ENCODE results near the gene UTP18.
"Not testable (repeated sequence)": the region's sequence is repeated elsewhere in the genome, so short reads cannot be mapped to it uniquely, and the experiment has no call there.

The UTP18 gene

DNA sequence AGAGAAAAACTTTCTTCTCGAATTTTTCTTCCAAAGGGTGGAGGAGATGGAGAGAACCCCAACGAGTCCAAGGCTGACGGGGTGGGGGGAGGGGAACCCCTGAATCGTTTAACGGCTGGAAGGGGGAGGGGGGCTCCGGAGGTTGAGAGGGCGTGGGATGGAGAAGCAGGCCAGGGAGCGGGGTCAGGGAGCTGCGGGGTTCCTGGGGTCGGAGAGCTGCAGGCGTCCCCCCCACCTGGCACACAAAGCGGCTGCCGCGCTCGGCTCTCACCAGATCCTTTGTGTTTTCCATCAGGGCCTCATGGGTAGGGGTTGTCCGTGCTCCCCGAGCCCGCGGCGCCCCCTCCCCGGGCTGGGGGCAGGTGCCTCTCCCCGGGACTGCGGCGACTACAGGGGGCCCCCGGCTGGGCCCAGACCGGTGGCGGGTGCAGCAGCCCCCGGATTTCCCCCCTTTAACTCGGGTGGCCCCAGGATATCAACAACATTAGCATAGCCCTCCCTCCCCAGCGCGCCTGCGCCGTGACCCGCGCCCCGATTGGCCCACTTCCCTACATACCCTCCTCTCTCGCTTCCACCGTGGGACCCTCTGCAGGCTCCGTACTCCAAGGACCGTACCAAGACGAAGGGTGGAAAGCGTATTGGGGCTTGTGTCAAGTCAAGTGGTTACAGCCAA is 646 bp upstream of the UTP18 start, which contains the start of gene MBTD1:
Gene MBTD1, minus strand, starts transcription at position 486 of the 673 bp plus-strand sequence. CDS start 34,888 bp downstream, outside the sequence.
- DNase-seq: peak; percentile 94

GRCh38 chr17:51261024-51261963 is 948 bp downstream of the UTP18 start:
- no peak for DNase-seq

DNA sequence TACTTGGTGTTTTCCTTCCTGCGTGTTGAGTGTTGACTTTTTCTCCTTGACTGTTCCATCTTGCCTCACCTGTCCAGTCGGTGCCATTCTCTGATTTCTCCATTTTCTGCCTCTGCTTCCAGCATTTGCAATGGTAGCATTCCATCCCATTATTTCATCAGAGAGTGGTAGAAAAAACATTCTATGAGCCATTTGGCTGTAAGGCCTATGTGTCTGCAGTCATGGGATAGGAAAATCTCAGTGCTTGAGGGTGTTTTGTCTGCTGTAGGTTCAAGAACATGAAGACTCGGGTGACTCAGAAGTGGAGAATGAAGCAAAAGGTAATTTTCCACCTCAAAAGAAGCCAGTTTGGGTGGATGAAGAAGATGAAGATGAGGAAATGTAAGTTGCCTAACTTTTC is 2.7 kb downstream of the UTP18 start:
- no peak for DNase-seq

- not testable (repeated sequence) for DNase-seq
Measured at GRCh38 chr17:51264466-51264865, 4.1 kb downstream of the UTP18 start.

DNA sequence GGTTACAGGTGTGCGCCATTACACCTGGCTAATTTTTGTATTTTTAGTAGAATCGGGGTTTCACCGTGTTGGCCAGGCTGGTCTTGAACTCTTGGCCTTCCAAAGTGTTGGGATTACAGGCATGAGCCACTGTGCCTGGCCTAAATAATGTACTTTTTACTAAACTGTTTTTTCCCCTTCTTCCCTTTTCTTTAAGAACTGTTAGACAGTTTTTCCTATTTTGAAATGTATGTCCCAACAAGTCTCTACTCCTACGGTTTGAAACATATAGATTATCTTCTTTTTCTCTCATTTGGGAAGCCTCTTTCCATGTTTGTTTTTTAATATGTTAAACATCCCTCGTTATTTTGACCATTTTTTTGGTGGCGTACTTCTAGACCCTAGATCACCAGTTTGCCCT is 9.6 kb downstream of the UTP18 start:
- DNase-seq: no peak

DNA sequence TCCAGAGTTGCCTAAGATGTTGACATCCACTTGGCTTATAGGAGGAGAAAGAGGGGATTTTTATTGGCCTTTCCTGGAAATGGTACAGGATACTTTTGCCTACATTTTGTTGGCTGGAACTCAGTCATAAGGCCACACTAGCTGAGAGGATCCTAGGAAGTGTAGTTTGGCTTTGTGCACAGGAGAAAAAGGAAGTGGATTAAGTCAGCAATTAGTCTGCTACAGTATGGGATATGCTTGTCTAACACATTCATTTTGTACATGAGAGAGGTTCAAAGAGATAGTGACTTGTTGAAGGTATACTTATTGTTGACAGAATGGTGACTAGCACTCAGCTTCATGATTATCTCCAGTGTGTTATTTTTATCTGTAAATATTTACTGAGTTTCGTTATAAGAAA is 10.3 kb downstream of the UTP18 start:
- no peak for DNase-seq

GRCh38 chr17:51272812-51273211 is 12.5 kb downstream of the UTP18 start:
- no peak for DNase-seq

DNA sequence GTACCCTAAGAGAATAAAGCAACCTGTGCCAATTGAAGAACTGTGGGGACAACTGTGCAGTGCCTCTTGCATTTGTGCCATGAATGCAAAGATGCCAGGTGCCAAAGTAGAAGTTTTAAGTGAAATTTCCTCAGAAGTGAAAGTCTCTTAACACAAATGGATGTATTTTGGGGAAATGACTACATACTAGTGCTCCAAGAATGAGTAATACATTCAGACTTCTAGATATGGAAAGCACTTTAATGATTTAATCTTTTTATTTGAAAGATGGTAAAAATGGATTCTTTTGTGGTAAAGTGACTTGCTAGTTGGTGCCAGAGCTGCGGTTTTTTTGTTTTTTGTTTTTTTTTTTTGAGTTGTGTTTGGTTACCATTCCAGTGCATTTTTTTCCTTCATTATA is 15.0 kb downstream of the UTP18 start:
- DNase-seq: no peak

DNA sequence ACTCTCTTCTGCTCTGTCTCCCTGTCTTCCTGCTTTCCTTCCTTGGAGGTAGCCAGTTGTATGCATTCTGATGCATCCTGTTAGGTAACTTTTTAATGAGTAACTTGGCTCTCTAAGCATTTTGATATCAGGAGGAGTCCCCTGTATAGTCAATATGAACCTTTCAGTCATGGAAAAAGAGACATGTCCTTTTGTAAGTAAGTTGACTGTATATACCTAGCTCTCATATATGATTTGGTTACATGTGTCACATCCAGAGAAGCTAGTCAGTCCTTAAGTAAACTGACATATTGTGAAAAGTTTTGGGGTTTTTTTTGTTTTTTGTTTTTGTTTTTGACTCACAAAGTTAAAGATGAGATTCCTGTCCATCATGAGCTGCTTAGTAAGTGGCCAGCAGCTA is 18.8 kb downstream of the UTP18 start:
- DNase-seq: no peak

- DNase-seq: no peak
Measured at GRCh38 chr17:51287412-51287811, 27.1 kb downstream of the UTP18 start.

GRCh38 chr17:51289696-51290111 is 29.4 kb downstream of the UTP18 start:
- no peak for DNase-seq

GRCh38 chr17:51294338-51294737 is 34.0 kb downstream of the UTP18 start:
- DNase-seq: not testable (repeated sequence)

GRCh38 chr17:51298508-51299371 is 38.4 kb downstream of the UTP18 start:
- DNase-seq: no peak

DNA sequence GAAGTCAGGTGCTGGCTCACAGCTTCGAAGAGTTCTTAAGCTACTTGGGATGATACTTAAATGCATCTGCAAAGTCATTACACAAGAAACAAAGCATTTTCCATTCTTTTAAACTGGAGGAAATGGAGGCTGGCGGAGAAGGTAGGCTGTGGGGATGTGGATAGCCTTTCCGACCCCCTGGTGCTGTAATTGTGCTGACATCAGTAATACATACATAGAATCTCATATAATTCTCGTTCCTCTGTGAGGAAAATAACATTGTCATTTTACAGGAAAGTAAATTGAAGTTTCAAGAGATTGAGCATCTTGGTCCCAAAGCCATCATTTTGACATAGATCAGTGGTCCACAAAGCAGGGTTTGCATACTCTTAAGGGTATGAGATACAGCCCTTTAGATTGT is 39.5 kb downstream of the UTP18 start:
- no peak for DNase-seq

- DNase-seq: no peak
Measured at GRCh38 chr17:51305182-51305581, 44.8 kb downstream of the UTP18 start.

- DNase-seq: not testable (repeated sequence)
Measured at GRCh38 chr17:51312003-51312402, 51.7 kb downstream of the UTP18 start.

DNA sequence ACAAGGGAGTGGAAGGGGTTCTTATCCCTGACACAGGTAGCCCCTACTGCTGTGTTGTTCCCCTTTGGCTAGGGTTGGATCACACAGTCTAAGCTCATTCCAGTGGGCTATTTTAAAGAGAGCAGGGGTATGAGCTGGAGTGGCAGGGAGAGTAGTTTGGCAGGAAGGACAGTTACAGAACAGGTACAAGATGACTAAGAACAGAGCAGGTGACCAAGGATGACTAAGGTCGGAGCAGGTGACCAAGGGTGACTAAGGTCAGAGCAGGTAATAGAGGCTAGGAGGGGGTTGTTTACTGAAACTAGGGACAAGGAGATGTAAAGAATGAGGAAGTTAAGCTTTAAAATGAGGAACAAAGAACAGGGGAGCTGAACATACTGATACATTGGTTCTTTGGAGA is 58.8 kb downstream of the UTP18 start:
- no peak for DNase-seq

- no peak for DNase-seq
Measured at GRCh38 chr17:51322390-51323029, 62.2 kb downstream of the UTP18 start.

DNA sequence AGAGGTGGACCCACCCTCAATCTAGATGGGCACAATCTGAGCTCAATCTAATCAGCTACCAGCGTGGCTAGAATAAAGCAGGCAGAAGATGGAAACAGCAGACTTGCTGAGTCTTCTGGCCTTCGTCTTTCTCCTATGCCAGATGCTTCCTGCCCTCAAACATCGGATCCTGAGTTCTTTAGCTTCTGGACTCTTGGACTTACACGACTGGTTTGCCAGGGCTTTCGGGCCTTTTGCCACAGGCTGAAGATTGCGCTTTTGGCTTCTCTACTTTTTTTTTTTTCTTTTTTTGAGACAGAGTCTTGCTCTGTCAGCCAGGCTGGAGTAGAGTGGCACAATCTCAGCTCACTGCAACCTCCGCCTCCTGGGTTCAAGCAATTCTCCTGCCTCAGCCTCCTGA is 65.1 kb downstream of the UTP18 start:
- no peak for DNase-seq

GRCh38 chr17:51330861-51331503 is 70.6 kb downstream of the UTP18 start:
- not testable (repeated sequence) for DNase-seq

DNA sequence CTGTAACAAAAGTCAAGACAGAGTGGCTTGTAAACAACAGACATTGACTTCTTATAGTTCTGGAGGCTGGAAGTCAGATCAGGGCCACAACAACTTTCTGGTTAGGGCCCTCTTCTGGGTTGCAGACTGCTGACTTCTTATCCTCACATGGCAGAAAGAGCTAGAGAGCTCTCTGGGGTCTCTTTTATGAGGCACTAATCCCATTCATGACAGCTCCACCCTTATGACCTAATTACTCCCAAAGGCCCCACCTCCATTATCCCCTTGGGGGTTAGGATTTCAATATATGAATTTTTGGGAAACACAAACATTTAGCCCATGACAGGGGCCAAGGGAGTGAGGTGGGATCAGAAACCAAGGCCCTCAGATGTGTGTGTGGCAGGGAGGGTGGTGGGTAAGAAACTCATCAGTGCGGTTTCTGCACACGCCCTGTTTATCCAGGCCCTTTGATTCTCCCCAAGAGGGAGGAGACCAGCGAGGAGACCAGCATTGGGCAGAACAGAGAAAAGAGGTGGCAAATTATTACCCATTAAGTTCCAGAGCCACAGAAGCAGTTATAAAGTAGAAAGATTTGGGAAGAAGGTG is 74.8 kb downstream of the UTP18 start:
- no peak for DNase-seq

Data from activated naive CD4-positive, alpha-beta T cell treated with Interleukin-2 at 50 U/mL for 16 hours (primary cell).